ENCODE measurements around the gene TRAK1. TPM values are rescaled to one million over a fixed set of nuclear protein-coding genes. Genes with fewer than 3 reads are reported as not detected.

TRAK1 gene
- total RNA-seq, 1 experiment from 2014 or later, result 46.8 TPM

DNA sequence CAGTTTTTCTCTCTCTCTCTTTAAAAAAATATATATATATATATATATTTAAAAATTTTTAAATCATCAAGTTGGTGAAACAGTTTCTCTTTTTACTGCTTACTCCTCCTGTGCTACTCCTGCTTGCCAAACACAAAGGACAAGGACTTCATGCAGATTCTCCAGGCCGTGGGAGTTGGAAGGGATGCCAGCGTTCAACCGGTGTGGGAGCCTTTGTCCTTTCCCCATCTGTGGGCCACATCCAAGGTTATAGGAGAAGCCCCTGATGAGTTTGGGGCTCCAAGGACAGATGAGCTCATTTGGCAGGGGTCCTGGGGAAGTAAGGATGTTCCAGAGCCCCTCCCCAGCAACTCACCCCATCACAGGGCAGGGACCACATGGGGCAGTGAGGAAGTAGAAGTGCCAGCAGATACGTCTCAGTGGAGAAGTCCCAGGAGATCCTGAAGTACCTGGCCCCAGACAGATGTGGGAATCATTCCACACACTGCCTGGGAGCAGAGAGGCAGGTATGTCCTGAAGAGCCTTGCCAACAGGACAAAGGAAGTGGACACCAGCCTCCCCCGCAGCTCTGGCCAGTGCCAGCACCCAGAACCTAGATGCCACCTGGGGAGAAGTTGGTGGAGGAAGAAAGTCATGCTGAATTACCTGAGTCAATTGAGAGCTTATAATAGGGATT, 138.2 kb downstream of the TRAK1 start:
- H3F3A ChIP-seq (ENCODE audit: insufficient read depth, low read depth), result no peaks in the 10 kb centered on the region
- H3K9me3 ChIP-seq (ENCODE audit: insufficient read depth, low read depth), result no peaks in the 10 kb centered on the region
- H3K27me3 ChIP-seq (ENCODE audit: insufficient read depth, low read depth), result no peaks in the 10 kb centered on the region
- ChIA-PET CTCF (interaction anchor here (0.6 to 1.7 kb wide), 10 partner anchors 17 to 601 kb away, joined by 3 to 7 read pairs (median 5); no protein-coding TSS in a partner anchor), POLR2A (ENCODE audit: unreplicated experiment) (no interaction called here)
- no peak overlapping the region for H2AFZ ChIP-seq
- no peak overlapping the region for H3K4me2 ChIP-seq
- H3K4me3 ChIP-seq, result no peak overlapping the region
- intact Hi-C loops (cut with micrococcal nuclease; ENCODE audit: unreplicated experiment), result loop anchor here (5.0 kb wide), 1 partner anchor 608 kb away; no protein-coding TSS in a partner anchor
- no peak overlapping the region for H3K27ac ChIP-seq
- H3K79me2 ChIP-seq (ENCODE audit: low read depth), result no peaks in the 10 kb centered on the region
- H3K9me2 ChIP-seq (ENCODE audit: insufficient read depth), result no peaks in the 10 kb centered on the region
- H3K4me1 ChIP-seq (replicated peaks; ENCODE audit: insufficient read depth), result no peaks in the 10 kb centered on the region
- no peak for TF ChIP-seq EZH2 (IDR thresholded peaks at IDR 0.05; ENCODE audit: low read depth)
- no peak for TF ChIP-seq CTCF (conservative IDR thresholded peaks at IDR 0.05)
- no peak for DNase-seq
- BruUV-seq (replicated peaks), result no TSS peak
- H3K36me3 ChIP-seq (ENCODE audit: low read depth), result no peaks in the 10 kb centered on the region
- no peaks in the 10 kb centered on the region for H4K20me1 ChIP-seq (ENCODE audit: insufficient read depth)

DNA sequence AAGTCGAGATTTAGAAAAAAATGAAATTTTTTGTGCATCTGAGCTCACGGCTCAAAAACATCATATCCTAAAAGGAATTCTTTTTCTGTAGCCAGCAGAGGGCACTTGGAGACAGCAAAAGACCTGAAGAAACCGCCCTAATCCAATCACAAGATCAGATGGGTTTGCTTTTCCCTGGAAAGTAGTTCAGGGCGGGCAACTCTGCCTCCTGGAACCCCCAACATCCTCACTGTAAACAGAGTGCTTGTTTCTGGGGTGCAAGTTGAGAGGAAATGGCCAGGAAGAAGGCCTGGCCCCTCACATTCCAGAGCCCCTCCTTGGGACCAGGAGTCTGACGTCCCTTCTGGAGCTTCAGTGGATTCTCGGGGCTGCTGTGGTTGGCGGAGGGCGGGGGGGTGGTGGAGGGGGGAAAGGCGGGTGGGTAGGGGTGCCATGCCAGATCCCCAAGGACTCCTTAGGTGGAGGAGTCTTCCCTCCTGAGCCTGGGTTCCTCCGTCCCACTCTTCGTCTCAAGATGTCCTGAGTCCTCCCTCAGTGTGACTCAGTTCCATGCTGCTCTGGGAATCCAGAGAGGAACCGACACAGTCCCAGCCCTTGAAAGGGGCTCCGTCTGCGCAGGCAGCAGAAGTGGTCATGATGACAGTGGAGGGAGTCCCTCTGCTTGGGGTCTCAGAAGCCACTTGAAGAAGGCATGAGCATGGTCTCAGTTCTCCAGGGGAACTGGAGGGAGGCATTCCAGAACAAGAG, 139.0 kb downstream of the TRAK1 start:
- Histone ChIP-seq H3K27me3 (ENCODE audit: insufficient read depth, low read depth) (no peaks in the 10 kb centered on the region), H3K9me3 (ENCODE audit: insufficient read depth, low read depth) (no peaks in the 10 kb centered on the region), H3K9me2 (ENCODE audit: insufficient read depth) (no peaks in the 10 kb centered on the region), H3K27ac (no peak overlapping the region), H2AFZ (no peak overlapping the region), H3F3A (ENCODE audit: insufficient read depth, low read depth) (no peaks in the 10 kb centered on the region), H4K20me1 (ENCODE audit: insufficient read depth) (no peaks in the 10 kb centered on the region), H3K4me3 (no peak overlapping the region), H3K4me1 (replicated peaks; ENCODE audit: insufficient read depth) (no peaks in the 10 kb centered on the region), H3K79me2 (ENCODE audit: low read depth) (no peaks in the 10 kb centered on the region), H3K4me2 (no peak overlapping the region), H3K36me3 (ENCODE audit: low read depth) (no peaks in the 10 kb centered on the region)
- DNase-seq, result peak; percentile 30 to 42
- no TSS peak for BruUV-seq (replicated peaks)
- intact Hi-C loops (cut with micrococcal nuclease; ENCODE audit: unreplicated experiment), result loop anchor here (1.0 to 5.0 kb wide), 4 partner anchors 214 to 652 kb away; no protein-coding TSS in a partner anchor
- TF ChIP-seq EZH2 (IDR thresholded peaks at IDR 0.05; ENCODE audit: low read depth) (no peak), CTCF (conservative IDR thresholded peaks at IDR 0.05) (peak; percentile 71)
- CTCF ChIA-PET, result interaction anchor here (0.6 to 1.7 kb wide), 9 partner anchors 39 to 600 kb away, joined by 3 to 7 read pairs (median 5); no protein-coding TSS in a partner anchor
- POLR2A ChIA-PET (ENCODE audit: unreplicated experiment), result no interaction called here

DNA sequence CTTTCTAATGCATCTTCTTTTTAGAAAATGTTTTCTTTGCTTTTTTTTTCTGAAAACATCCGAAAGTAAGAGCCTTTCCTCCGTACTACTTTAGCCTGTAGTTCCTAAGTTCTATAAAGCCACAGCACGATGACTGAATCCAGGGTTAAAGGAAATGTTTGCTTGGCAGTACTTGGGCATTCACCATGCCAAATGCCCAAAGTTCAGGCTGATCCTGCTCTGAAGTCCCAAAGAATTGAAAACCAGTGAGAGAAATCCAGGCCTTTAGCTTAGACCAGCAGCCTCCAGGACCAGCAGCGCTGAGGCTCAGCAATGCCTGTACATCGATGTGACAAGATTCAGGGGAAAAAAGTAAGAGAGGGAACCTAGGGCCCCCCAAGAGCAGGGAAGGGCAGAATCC, 139.7 kb downstream of the TRAK1 start:
- no peaks in the 10 kb centered on the region for H3K27me3 ChIP-seq (ENCODE audit: insufficient read depth, low read depth)
- no peaks in the 10 kb centered on the region for H4K20me1 ChIP-seq (ENCODE audit: insufficient read depth)
- intact Hi-C loops (cut with micrococcal nuclease; ENCODE audit: unreplicated experiment), result loop anchor here (1.0 to 5.0 kb wide), 3 partner anchors 213 to 651 kb away; no protein-coding TSS in a partner anchor
- ChIA-PET POLR2A (ENCODE audit: unreplicated experiment) (no interaction called here), CTCF (no interaction called here)
- H3K36me3 ChIP-seq (ENCODE audit: low read depth), result no peaks in the 10 kb centered on the region
- H3K4me3 ChIP-seq, result no peak overlapping the region
- no peaks in the 10 kb centered on the region for H3K79me2 ChIP-seq (ENCODE audit: low read depth)
- no peaks in the 10 kb centered on the region for H3F3A ChIP-seq (ENCODE audit: insufficient read depth, low read depth)
- H3K4me1 ChIP-seq (replicated peaks; ENCODE audit: insufficient read depth), result no peaks in the 10 kb centered on the region
- no peak overlapping the region for H2AFZ ChIP-seq
- no peak overlapping the region for H3K27ac ChIP-seq
- TF ChIP-seq CTCF (conservative IDR thresholded peaks at IDR 0.05), result no peak
- TF ChIP-seq EZH2 (IDR thresholded peaks at IDR 0.05; ENCODE audit: low read depth), result no peak
- H3K9me2 ChIP-seq (ENCODE audit: insufficient read depth), result no peaks in the 10 kb centered on the region
- DNase-seq, result no peak
- no peaks in the 10 kb centered on the region for H3K9me3 ChIP-seq (ENCODE audit: insufficient read depth, low read depth)
- BruUV-seq (replicated peaks), result no TSS peak
- no peak overlapping the region for H3K4me2 ChIP-seq
